ENCODE results near the gene ENTPD7. TPM values are rescaled to one million over a fixed set of nuclear protein-coding genes. Genes with fewer than 3 reads are reported as not detected.

The ENTPD7 gene
- total RNA-seq, 1 experiment from 2014 or later: 14.5 TPM

DNA sequence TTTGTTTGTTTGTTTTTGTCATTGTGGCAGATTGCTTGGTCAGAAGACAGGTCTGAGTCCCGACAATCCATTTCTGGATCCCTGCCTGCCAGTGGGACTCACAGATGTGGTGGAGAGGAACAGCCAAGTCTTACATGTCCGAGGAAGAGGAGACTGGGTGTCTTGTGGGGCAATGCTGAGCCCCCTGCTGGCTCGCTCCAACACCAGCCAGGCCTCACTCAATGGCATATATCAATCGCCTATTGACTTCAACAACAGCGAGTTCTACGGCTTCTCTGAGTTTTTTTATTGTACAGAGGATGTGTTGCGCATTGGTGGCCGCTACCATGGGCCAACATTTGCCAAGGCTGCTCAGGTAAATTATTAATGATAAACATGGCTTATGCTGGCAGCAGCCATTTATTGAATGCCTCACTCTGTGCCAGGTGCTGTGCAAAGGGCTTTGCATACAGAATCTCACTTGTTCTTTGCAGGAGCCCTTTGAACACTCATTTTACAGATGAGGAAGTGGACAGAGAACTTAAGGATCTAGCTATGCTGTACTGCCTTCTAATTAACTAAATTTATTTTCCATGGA, 39.3 kb downstream of the ENTPD7 start:
- Histone ChIP-seq H2BK5ac (ENCODE audit: insufficient read length, low read length) (no peak overlapping the region), H3K9me3 (ENCODE audit: control insufficient read depth, low read depth, low read length) (no peaks in the 10 kb centered on the region), H2BK20ac (ENCODE audit: low read depth, low read length, poor library complexity, severe bottlenecking) (no peak overlapping the region), H2AK5ac (ENCODE audit: insufficient read length, low read length) (no peak overlapping the region), H3K4me2 (ENCODE audit: insufficient read depth, insufficient read length, low read length) (no peak overlapping the region), H4K5ac (ENCODE audit: insufficient read length, low read depth, low read length) (no peak overlapping the region), H3K4ac (ENCODE audit: low read depth, low read length) (no peak overlapping the region), H3K27ac (ENCODE audit: insufficient read length, low read depth, low read length) (no peak overlapping the region), H4K20me1 (ENCODE audit: control insufficient read depth, insufficient read depth, insufficient read length) (no peaks in the 10 kb centered on the region), H3K14ac (ENCODE audit: insufficient read depth, low read length) (no peak overlapping the region), H2BK120ac (ENCODE audit: low read depth, low read length, poor library complexity, severe bottlenecking) (no peak overlapping the region), H2AFZ (ENCODE audit: low read length) (no peak overlapping the region), H2BK12ac (ENCODE audit: insufficient read length, low read depth, low read length) (no peak overlapping the region), H3K79me1 (ENCODE audit: insufficient read depth, low read depth, low read length, poor library complexity, severe bottlenecking) (no peaks in the 10 kb centered on the region), H2BK15ac (ENCODE audit: low read depth, low read length) (no peak overlapping the region), H3K23ac (ENCODE audit: insufficient read length, low read depth, low read length) (no peak overlapping the region), H3K79me2 (ENCODE audit: insufficient read depth, low read length) (no peaks in the 10 kb centered on the region), H3K18ac (ENCODE audit: insufficient read length, low read depth, low read length) (no peak overlapping the region), H3K27me3 (ENCODE audit: insufficient read depth, low read length) (no peaks in the 10 kb centered on the region), H3T11ph (ENCODE audit: low read length) (no peak overlapping the region), H3K9ac (ENCODE audit: extremely low read depth, insufficient read length, low read length) (no peak overlapping the region), H4K8ac (replicated peaks; ENCODE audit: insufficient read length, low read depth, low read length) (no peak overlapping the region), H3K56ac (ENCODE audit: insufficient read length, low read depth, low read length) (no peak overlapping the region), H3K23me2 (ENCODE audit: insufficient read length, low read depth, low read length, poor library complexity, severe bottlenecking) (no peaks in the 10 kb centered on the region), H4K91ac (ENCODE audit: insufficient read length, low read depth, low read length) (no peak overlapping the region), H3K4me1 (ENCODE audit: insufficient read depth, low read length) (no peaks in the 10 kb centered on the region)
- peak; percentile 18; the same call in 1 of the 3 replicates for TF ChIP-seq CTCF (conservative IDR thresholded peaks at IDR 0.05)
- 0 out of 7 replicates have a peak overlapping the region, but pooled peaks of 1 of the 3 experiments have one; percentile 2 for H3K27ac Mint-ChIP-seq
- H3K9me3 Mint-ChIP-seq: no peaks in the 10 kb centered on the region
- H3K27me3 Mint-ChIP-seq (ENCODE audit: low read depth): no peaks in the 10 kb centered on the region
- H3K4me1 Mint-ChIP-seq: no peaks in the 10 kb centered on the region
- no peak overlapping the region for H3K4me3 Mint-ChIP-seq
- WGBS (ENCODE audit: extremely low coverage, insufficient read length, low lambda C conversion rate): no CpG with 5 or more reads among the region's 8 CpGs
- no peak for DNase-seq
- peaks cover 9 to 54% (median 47%) of the 10 kb centered on the region in 3 experiments; a peak in 6 of 7 replicates for H3K36me3 Mint-ChIP-seq (ENCODE audit: insufficient read depth in 1 of 3, low read depth in 3 of 3)
